Panc1 (cell line): ENCODE results near the gene SPTA1.

Source experiments
- CTCF ChIP-seq: fragments of 450-650 bp; IDR thresholded peaks from 2 replicates; pipeline ENCODE4 v1.5.1; 2017; ENCODE audit warnings: mild to moderate bottlenecking
- POLR2AphosphoS5 ChIP-seq: IDR thresholded peaks from 2 replicates; pipeline ENCODE4 v1.6.1; 2012; ENCODE audit warnings: mild to moderate bottlenecking, low read depth, low read length, moderate library complexity
- REST ChIP-seq, 2 experiments: IDR thresholded peaks; 2 replicates each; pipeline ENCODE4 v1.6.1; 2011 to 2012; ENCODE audit warnings: low read depth in 2 of 2, control low read depth in 1 of 2, low read length in 1 of 2, mild to moderate bottlenecking in 1 of 2, moderate library complexity in 1 of 2; ENCODE audit not compliant: insufficient read depth in 1 of 2
- SIN3A ChIP-seq: IDR thresholded peaks from 2 replicates; pipeline ENCODE4 v1.6.1; 2012; ENCODE audit warnings: low read depth, mild to moderate bottlenecking, low read length, moderate library complexity, borderline replicate concordance; ENCODE audit not compliant: insufficient read depth
- TCF7L2 ChIP-seq: IDR thresholded peaks from 2 replicates; pipeline ENCODE4 v1.6.1; 2011; ENCODE audit warnings: mild to moderate bottlenecking, low read depth, low read length, inconsistent platforms

- TF ChIP-seq TCF7L2 (no peak), POLR2AphosphoS5 (no peak), CTCF (no peak), SIN3A (no peak), REST (IDR thresholded peaks at IDR 0.05; ENCODE audit: insufficient read depth in 1 of 2, low read depth in 2 of 2, low read length in 1 of 2) (no peak)
These were observed 121.9 kb downstream of the SPTA1 start for GRCh38 chr1:158564608-158565007.
